ENCODE data around the gene RGS19.

Gene RGS19

DNA sequence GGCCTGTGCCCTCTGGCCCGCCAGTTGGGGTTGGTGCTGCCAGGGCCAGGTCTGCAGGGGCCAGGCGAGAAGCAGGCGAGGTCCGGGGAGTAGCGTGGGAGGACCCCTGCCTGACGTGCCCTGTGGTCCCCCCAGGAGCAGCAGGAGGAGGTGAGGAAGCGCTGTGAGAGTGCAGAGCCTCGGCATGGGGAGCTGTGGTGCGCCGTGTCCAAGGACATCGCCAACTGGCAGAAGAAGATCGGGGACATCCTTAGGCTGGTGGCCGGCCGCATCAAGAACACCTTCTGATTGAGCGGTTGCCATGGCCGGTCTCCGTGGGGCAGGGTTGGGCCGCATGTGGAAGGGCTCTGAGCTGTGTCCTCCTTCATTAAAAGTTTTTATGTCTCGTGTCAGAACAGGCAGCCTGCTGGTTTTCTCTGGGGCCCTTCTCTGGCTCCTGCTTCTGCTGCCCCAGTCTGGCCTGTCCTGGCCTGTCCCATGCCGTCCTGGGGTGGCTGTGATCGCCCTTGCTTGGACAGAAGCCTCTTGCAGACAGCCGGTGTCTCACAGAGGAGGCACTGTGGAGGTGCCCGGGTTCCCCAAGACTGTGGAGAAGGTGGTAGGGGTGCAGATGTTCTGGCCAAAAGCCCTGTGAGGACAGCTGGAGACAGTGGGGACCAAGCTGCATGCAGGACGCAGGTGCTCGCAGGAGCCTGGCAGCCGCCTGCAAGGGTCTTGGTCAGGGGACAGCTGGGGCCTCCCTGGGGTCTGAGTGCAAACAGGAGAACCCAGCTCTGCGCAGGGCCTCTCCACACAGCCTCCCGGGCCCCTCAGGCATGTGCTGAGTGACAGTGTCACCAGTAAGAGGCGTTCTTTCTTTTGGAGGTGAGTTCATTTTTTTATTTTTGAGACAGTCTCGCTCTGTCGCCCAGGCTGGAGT, 46.4 kb downstream of the RGS19 start:
- DNase-seq: no peak

DNA sequence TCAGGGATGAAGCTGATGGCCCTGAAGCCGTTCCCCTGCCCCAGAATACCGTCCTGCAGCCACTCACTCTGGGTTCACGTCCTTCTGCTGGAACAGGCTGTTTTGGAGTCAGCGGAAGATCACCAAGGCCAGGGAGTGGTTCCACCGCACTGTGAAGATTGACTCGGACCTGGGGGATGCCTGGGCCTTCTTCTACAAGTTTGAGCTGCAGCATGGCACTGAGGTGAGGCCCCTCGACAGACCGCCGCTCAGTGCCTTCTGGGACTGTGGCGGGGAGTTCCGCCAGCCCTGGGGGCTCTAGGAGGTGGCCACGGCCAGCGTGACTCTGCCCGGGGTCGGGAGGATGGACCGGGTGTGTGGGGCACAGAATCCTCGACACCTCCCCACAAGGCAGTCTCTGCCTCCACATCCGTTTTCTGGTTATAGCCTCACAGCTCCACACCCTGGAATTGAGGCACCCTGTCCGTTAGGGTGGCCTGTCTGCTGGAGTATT, 47.5 kb downstream of the RGS19 start:
- DNase-seq: no peak

DNA sequence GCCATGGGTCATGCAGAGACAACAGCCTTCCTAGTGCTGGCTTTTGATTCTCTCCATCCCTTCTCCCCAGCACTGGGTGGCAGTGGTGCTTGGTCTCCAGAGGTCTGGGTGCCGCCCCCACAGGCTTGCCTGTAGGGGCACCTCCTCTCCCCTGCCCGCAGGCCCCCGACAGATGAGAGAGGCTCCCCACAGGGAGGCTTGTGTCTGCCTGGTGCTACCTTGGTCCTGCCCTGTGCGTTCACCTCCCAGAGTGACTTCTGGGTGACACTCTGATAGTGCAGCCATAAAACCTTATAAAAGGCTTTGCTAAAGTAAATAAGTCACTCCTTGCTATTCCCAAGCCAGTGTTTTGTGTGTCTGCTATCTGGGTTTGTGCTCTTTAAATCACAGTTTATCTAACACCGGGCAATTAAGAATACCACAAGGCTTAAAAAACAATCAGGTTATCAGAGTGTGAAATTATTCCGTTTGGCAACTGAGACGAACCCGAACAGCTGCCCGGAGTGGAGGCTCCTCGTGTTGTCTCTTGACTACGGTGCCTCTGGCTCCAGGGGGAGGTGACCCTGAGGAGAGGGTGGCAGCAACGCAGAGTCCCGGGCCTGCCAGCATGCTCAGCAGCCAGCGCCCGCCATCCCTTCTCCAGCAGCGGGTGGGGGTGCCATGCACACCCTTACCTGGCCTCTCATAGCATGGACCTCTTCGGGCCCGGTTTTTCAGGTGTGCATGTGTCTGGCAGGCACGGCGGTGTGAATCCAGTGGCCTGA, 48.8 kb downstream of the RGS19 start:
- DNase-seq: no peak

DNA sequence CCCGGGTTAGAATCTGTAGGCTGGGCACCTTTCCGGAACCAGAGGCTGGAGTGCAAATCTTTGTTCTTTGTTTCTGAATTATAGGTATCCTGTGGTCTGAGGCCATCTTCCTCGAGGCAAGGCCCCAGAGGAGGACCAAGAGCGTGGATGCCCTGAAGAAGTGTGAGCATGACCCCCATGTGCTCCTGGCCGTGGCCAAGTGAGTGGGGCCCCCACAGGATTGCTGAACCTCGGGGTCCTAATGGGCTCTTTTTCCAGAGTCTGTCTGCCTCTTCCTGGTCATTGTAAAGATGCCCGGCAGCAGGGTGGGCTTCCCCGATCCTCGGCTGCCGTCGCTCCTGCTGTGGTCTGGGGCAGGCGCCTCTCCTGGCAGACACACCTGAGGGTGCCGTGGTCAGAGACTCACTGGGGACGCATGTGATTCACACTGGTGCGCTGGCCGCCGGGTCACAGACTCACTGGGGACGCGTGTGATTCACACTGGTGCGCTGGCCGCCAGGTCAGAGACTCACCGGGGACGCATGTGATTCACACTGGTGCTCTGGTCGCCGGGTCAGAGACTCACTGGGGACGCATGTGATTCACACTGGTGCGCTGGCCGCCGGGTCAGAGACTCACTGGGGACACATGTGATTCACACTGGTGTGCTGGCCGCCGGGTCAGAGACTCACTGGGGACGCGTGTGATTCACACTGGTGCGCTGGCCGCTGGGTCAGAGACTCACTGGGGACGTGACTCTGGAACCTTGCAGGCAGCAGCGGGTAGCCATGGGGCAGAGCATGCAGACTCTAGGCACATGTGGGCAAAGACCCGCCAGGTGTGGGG, 49.8 kb downstream of the RGS19 start:
- DNase-seq: no peak

DNA sequence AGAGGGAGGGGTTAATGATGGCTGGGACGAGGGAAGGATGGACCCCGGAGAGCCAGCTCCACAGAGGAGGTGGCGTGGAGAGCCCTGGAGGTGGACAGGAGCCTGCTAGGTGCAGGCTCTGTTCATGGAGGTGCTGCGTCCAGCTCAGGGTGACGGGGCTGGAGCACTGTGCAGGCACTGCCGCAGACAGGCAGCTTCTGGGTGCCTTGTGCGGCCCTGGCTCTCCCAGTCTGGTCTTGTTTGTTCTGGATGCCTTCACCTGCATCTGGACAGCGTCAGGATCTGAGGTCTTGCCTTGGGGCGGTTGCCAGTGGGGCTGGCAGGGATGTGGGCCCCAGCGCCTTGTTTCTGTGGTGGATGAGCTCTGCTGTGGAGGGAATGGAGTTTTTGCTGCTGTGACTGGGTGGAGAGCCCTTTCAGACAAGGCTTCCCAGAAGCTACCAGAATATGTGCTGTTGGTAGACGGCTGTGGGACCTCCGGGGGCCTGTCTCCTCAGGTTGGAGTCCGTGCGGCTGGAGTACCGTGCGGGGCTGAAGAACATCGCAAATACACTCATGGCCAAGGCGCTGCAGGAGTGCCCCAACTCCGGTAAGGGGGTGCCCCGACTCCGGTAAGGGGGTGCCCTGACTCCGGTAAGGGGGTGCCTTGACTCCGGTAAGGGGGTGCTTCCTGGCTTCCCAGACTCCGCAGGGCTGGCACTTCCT, 51.2 kb downstream of the RGS19 start:
- DNase-seq: no peak

DNA sequence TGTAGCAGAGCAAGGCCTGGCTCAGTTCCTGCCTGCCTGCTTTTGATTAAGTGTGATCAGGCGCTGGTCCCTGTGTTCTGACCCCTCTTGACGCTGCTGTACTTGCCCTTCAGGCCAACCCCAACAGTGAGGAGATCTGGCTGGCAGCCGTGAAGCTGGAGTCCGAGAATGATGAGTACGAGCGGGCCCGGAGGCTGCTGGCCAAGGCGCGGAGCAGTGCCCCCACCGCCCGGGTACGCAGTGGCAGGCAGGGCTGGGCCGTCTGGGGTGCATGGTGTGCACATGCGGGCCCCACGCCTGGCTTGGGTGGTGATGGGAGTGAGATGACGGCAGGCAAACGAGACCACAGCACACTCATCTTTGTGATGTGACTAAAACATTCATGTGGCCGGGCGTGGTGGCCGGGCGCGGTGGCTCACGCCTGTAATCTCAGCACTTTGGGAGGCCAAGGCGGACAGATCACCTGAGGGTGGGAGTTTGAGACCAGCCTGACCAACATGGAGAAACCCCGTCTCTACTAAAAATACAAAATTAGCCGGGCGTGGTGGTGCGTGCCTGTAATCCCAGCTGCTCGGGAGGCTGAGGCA, 53.4 kb downstream of the RGS19 start:
- no peak for DNase-seq

DNA sequence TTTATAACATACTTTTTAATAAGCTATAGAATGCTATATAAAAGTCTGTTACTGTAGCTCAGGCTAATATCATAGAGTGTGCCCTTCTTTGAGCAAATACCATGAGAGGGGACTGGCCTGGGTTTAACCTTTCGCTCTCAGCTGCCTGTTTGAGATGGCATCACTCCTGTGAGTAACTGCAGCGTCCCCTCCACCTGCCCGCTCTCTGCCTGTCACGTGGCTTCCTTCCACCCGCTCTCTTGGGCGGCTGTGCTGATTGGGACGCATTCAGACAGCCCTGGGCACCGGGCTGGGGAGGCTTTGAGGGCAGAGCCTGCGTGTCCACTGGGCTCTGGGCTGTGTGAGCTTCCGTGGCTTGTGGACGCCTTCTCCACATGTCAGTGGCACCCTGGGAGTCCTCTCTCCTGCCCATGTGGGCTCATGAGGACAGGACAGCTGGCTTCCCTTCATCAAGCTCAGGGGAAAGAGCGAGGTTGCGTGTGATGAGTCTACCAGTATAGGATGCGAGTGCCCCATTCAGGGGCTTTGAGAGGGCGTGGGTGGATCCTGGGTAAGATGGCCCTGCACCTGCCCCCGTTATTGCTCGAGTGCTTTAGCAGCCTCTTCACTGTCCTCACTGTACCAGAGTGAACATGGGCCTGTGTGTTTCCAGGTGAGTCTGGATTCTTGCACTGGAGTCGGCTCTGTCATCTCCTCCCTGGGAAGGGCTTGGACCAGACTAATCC, 54.1 kb downstream of the RGS19 start:
- DNase-seq: no peak

DNA sequence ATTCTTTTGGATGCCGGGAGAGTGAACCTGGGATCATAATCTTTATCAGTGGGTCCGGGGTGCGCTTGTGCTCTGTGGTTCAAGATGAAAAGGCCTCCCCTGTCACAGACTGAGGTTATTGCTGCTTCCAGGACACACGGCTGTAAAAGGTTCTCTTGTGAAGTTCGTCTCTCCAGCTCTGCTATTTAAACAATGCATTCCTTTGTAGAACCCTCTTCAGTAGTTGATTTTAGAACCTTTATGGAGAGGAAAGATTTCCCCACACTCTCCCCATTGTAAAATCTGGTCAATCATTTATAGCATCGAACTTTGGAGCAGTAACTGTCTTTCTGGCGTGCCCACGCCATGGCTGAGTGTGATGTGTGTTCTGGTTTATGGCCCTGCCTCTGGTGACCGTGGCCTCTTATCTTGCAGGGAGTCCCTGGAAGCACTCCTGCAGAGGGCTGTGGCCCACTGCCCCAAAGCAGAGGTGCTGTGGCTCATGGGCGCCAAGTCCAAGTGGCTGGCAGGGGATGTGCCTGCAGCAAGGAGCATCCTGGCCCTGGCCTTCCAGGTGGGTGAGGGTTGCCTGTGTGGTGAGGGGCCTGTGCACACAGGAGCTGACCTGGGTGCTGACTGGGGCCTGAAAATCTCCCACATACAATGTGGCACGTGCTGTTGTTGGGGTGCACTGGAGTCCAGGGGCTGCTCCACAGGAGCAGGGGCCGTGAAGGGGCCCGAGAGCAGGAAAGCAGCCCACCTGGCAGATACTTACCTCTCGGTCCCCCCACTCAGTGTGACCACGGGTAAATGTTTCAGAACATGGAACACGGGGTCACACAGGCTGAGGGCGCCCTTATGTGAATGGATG, 55.0 kb downstream of the RGS19 start:
- no peak for DNase-seq

DNA sequence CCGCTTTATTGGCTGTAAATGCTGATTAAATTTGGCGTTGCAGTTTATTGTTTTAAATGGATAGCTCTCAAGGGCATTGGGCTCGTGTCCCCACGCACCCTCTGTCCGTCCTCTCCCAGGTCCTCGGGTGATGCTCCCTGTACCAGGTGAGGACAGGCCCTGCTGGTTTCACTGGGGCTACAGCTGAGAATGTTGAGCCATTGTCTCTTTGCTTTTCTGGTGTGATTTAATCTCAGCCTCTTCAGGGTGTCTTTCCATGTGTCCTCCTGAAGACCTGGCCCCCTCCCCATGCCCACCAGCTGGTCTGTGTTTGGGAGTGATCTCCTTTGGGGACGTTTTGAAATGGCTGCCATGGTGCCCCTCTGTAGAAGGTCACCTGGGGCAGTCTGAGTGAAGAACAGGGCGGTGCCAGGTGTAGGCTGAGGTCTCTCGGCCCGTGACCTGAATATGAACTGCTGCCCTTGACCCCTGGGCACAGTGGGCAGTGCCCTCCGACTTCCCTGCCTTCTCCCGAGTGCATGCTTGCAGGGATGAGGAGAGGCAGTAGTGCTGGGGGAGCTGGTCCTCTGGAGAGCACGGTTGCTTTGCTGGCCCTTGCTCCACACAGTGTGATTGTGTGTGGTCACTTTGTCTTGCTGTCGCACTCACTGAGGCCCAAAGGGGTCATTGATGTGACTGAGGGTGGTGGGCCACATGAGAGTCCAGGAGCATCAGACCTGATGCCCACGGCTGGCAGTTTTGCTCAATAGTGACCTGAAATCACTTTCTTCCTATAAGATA, 55.8 kb downstream of the RGS19 start:
- no peak for DNase-seq

Measured in fibroblast of skin of right biceps (primary cell).